Sigmoid colon (tissue), 3 donors: ENCODE data around the gene GTF2IRD1.
"Not testable (repeated sequence)": the region's sequence is repeated elsewhere in the genome, so short reads cannot be mapped to it uniquely, and the experiment has no call there.

Source experiments
- CTCF ChIP-seq, 4 experiments: fragments of 450-650 bp in 3 of 4; fragments of 200-600 bp in 1 of 4; IDR thresholded peaks; one replicate each; pipeline ENCODE4 v1.5.1; 2016 to 2019; ENCODE audit warnings: antibody characterized with exemption in 4 of 4, mild to moderate bottlenecking in 3 of 4, moderate library complexity in 2 of 4
- POLR2A ChIP-seq, 2 donors: fragments of 450-650 bp; IDR thresholded peaks; one replicate each; pipeline ENCODE4 v1.6.1; 2016; ENCODE audit warnings: antibody characterized with exemption in 2 of 2, mild to moderate bottlenecking in 2 of 2, moderate library complexity in 2 of 2

- not testable (repeated sequence) for TF ChIP-seq CTCF, POLR2A (IDR thresholded peaks at IDR 0.05)
Observed at GRCh38 chr7:74553596-74554012, 99.9 kb downstream of the GTF2IRD1 start.
